ENCODE data around the gene LSM4.

Gene LSM4

GRCh38 chr19:18289471-18290301 lies 33.2 kb downstream of the LSM4 start:
- TF ChIP-seq TAF1 (IDR thresholded peaks at IDR 0.05; ENCODE audit: borderline replicate concordance, low read depth, low read length) (no peak), POLR2AphosphoS5 (IDR thresholded peaks at IDR 0.05; ENCODE audit: low read depth, low read length) (no peak), POLR2A (IDR thresholded peaks at IDR 0.05; ENCODE audit: low read depth, low read length) (no peak)
- DNase-seq (ENCODE audit: insufficient read length) = no peak
- FAIRE-seq = peak; percentile 5

DNA sequence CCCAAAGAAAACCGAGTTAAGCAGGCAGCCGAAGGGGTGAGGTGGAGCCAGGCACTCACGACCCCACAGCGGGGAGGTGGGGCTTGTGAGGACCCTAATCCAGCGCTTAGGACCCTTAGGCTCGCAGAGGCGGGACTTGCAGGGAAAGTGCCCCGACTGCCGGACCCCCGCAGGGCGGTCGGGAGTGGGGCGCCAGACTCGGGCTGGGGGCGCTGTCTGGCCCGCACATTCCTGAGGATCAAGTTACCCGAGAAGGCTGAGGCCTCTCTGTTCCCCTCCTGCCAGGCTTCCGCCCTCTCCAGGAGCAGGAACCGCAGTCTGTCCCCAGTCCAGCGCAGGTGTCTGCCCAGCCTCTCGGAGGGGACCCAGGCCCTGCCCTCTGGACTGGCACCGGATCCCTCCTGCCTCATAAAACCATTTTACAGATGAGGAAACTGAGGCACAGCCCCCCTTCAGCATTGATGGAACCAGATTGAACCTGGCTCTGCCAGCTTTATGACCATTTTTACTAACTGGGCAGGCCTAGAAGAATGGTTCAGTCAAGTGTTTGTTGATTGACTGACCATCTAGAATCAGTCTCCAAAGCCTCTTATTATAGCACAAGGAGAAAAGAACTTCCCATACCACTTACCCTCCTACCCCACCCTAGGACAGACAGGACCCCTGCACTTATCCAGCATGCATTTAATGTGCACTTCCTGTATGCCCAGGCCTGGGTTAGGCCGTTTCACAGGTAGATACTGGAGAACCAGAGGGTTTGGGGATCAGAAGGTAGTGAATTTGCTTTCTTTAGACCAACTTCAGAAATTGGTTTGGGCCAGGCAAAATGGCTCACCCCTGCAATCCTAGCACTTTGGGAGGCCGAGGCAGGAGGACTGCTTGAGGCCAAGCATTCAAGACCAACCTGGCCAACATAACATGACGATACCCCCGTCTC lies 34.8 kb downstream of the LSM4 start:
- TF ChIP-seq POLR2A (IDR thresholded peaks at IDR 0.05; ENCODE audit: low read depth, low read length) (no peak), POLR2AphosphoS5 (IDR thresholded peaks at IDR 0.05; ENCODE audit: low read depth, low read length) (no peak), TAF1 (IDR thresholded peaks at IDR 0.05; ENCODE audit: borderline replicate concordance, low read depth, low read length) (no peak)
- FAIRE-seq (no peak), DNase-seq (ENCODE audit: insufficient read length) (no peak)

DNA sequence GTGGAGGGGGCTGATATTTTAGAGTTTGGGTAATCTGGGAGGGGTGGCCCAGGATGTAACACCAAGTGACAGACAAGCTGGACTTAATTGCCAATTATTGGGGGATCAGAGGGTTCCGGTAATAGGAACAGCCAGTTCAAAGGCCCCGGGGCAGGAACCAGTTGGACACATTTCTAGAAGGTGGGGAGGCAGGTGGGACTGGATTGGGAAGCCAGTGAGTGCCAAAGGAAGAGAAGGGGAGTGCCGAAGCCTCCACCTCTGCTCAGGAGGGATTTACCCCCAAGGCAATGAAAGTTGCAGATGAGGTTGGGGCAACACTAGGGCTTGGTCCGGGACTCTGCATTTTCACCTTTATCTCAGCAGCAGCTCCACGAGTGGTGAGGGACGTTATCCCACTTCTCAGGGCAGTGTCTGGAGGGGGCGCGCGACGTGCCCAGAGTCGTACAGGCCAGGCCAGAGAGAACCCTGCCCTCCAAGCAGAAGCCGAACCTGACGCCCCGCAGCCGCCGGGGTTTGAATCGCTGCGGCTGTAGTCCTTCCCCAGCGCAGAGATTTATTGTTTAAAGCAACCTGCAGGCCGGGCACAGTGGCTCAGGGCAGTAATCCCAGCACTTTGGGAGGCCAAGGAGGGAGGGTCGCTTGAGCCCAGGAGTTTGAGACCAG lies 35.8 kb downstream of the LSM4 start:
- no peak for FAIRE-seq
- no peak for TF ChIP-seq POLR2AphosphoS5 (IDR thresholded peaks at IDR 0.05; ENCODE audit: low read depth, low read length)
- no peak for TF ChIP-seq POLR2A (IDR thresholded peaks at IDR 0.05; ENCODE audit: low read depth, low read length)
- no peak for TF ChIP-seq TAF1 (IDR thresholded peaks at IDR 0.05; ENCODE audit: borderline replicate concordance, low read depth, low read length)

DNA sequence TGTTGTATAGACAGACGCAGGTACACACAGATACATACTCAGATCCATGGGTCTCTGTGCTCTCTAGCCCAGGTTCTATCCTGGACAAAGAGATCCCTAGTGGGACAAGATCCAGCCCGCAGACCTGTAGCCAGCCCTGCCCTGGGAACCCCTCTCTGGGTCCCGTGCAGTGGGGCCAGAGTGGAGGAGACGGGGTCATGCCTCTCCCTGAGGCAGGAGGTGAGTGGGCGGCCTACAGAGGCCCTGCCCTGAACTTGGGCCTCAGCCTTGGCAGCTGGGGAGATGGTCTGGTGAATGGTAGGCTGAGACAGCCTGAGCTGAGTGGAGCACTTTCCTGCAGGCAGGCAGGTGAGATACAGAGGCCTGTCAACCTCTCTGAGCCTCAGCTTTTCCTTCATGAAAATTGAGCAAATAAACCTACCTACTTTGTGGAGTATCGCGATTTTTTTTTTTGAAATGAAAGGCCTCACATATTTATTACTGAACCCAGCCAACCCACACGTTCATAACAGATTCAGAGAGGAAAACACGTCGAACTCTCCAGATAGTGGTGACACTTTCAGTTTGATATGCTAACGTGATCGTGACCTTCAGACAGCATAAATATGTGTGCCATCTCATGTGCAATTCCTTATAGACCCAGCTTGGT lies 38.0 kb downstream of the LSM4 start:
- peak; percentile 74 for FAIRE-seq
- TF ChIP-seq POLR2AphosphoS5 (IDR thresholded peaks at IDR 0.05; ENCODE audit: low read depth, low read length) = no peak
- no peak for TF ChIP-seq TAF1 (IDR thresholded peaks at IDR 0.05; ENCODE audit: borderline replicate concordance, low read depth, low read length)
- no peak; the same call in 1 of the 2 replicates for TF ChIP-seq POLR2A (IDR thresholded peaks at IDR 0.05; ENCODE audit: low read depth, low read length)
- DNase-seq (ENCODE audit: insufficient read length) = no peak

More for the DNA sequence above, 35.8 kb downstream of the LSM4 start:
- DNase-seq (ENCODE audit: insufficient read length) = no peak

- no peak for TF ChIP-seq POLR2AphosphoS5 (IDR thresholded peaks at IDR 0.05; ENCODE audit: low read depth, low read length)
- TF ChIP-seq TAF1 (IDR thresholded peaks at IDR 0.05; ENCODE audit: borderline replicate concordance, low read depth, low read length) = no peak
- no peak for TF ChIP-seq POLR2A (IDR thresholded peaks at IDR 0.05; ENCODE audit: low read depth, low read length)
- DNase-seq (ENCODE audit: insufficient read length) = no peak
- no peak for FAIRE-seq
Observed at GRCh38 chr19:18283338-18283737, 39.5 kb downstream of the LSM4 start.

DNA sequence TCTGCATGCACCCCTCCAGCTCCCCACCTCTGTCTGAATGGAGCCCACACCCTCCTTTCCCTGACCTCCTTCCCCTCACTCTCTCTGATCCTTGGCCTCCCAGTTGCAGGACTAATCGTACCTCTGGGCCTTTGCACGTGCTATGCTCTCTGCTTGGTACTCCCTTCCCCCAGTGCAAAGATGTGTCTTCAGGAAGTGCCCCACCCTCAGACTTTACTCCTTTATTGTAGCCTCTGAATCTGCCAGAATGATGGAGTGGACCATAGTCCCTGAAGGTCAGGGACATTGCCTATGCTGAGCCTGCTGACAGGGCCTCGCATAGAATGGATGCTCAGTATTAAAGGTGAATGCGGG lies 40.1 kb downstream of the LSM4 start:
- DNase-seq (ENCODE audit: insufficient read length) (no peak), FAIRE-seq (peak; percentile 51)
- no peak for TF ChIP-seq TAF1 (IDR thresholded peaks at IDR 0.05; ENCODE audit: borderline replicate concordance, low read depth, low read length)
- TF ChIP-seq POLR2AphosphoS5 (IDR thresholded peaks at IDR 0.05; ENCODE audit: low read depth, low read length) = no peak
- no peak for TF ChIP-seq POLR2A (IDR thresholded peaks at IDR 0.05; ENCODE audit: low read depth, low read length)

DNA sequence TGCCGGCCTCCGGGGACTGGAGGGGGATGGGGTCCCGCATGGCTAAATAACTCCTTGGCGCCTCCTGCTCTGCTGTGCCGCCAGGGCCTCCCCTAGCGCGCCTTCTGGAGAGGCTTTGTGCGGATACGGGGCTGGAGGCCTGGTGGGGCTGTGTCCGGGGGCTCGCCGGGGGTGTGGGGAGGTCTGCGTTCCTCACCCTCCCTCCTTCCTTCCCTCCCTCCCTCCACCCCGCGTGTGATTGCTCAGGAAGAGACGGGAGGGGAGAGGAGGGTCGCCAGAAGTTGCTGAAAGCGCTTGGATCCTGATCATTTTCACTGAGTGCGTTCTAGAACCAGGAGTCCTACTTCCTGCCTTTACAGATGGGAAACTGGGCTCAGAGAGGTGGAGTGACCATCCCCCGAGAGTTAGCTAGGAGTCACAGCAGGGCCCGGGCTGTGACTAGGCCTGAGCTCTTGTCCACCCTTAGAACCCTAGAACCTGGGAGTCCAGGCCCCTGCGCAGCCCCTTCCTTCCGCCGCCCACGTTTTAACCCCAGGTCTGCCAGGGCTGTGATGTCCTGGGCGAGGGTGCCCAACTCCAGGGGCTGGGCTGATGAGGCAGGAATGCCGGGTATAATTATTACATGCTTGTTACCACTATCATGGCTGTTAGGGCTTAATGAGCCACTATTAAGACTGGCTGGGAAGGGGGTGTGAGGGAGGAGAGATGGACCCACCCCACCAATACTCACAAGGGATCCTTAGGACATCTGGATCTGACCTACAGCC lies 40.7 kb downstream of the LSM4 start:
- FAIRE-seq = peak; percentile 27
- TF ChIP-seq POLR2A (IDR thresholded peaks at IDR 0.05; ENCODE audit: low read depth, low read length) (peak; percentile 35; the same call in 1 of the 2 replicates), TAF1 (IDR thresholded peaks at IDR 0.05; ENCODE audit: borderline replicate concordance, low read depth, low read length) (peak; percentile 50; the same call in 1 of the 2 replicates), POLR2AphosphoS5 (IDR thresholded peaks at IDR 0.05; ENCODE audit: low read depth, low read length) (0 out of 2 replicates have a peak, but pooled peaks have one; percentile 30)
- no peak for DNase-seq (ENCODE audit: insufficient read length)

DNA sequence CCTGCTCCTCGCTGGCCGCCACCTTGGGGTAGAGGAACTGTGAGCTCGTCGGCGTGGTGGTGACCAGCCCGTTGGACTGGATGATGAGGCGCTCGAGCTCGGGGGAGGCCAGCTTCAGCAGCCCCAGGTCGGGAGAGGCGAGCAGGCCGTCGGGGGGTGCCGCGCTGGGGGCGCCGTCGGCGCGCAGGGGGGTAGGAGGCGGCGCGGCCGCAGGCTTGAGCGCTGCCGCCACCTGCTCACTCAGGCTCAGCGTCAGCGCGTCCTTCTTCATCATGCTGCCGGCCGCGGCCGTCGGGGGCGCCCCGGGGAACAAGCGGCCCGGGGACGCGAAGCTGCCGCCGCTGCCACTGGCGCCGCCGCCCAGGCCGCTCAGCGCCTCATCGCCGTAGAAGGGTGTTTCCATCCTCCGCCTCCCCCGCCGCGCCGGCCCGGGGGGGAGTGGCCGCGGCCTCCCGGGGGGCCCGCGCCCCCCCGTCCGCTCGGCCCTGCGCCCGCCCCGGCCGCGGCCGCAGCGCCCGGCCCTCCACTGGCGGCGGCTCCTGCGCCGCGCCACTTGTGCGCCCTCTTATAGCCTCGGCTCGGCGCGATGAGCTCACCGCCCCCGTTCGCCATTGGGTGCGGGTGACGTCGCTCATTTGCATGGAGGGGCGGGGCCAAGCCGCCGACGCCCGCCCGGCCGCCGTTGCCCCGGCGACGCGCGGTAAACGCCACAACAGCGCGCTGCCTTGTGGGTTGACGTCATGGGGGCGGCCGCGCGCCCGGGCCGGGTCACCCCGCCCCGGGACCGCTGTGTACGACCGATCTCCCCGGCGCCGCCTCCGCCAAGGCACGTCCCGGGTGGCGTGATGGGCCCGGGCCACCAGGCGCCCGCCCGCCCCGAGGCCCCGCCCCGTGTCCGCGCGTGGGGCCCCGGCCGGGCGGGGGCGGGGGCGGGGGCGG lies 41.5 kb downstream of the LSM4 start, which contains the start of gene JUND:
JUND (minus strand) TSS at position 541 of the 939 bp plus-strand sequence; CDS start at position 403, 138 bp downstream.
- FAIRE-seq (peak; percentile 99), DNase-seq (ENCODE audit: insufficient read length) (peak; percentile 89)
- TF ChIP-seq TAF1 (IDR thresholded peaks at IDR 0.05; ENCODE audit: borderline replicate concordance, low read depth, low read length) (peak; percentile 84), POLR2AphosphoS5 (IDR thresholded peaks at IDR 0.05; ENCODE audit: low read depth, low read length) (peak; percentile 93), POLR2A (IDR thresholded peaks at IDR 0.05; ENCODE audit: low read depth, low read length) (peak; percentile 99)

Data from GM12892 (cell line).